GM12891 (cell line): ENCODE results near the gene RBM4B. TPM values are rescaled to one million over a fixed set of nuclear protein-coding genes. Genes with fewer than 3 reads are reported as not detected.
"Not testable (repeated sequence)": the region's sequence is repeated elsewhere in the genome, so short reads cannot be mapped to it uniquely, and the experiment has no call there.

Source experiments
- DNase-seq: peaks from one replicate; pipeline ENCODE4 v3.0.0; 2011; ENCODE audit warnings: low spot score; ENCODE audit not compliant: insufficient read length
- FAIRE-seq: peaks from 2 replicates; lab custom pipeline; 2011; peaks lifted over from hg19 to GRCh38; lab: Jason Lieb, UNC
- PAX5 ChIP-seq: IDR thresholded peaks from 2 replicates; pipeline ENCODE4 v1.6.1; 2011; ENCODE audit warnings: low read length, moderate library complexity, mild to moderate bottlenecking; ENCODE audit not compliant: insufficient read depth, severe bottlenecking
- POLR2A ChIP-seq: IDR thresholded peaks from 2 replicates; pipeline ENCODE4 v1.6.1; 2011; ENCODE audit warnings: low read depth, low read length, control low read depth
- POLR2AphosphoS5 ChIP-seq: IDR thresholded peaks from 2 replicates; pipeline ENCODE4 v1.6.1; 2011; ENCODE audit warnings: low read depth, low read length, control low read depth
- POU2F2 ChIP-seq: IDR thresholded peaks from 2 replicates; pipeline ENCODE4 v1.6.1; 2011; ENCODE audit warnings: low read depth, mild to moderate bottlenecking, control low read depth, low read length, moderate library complexity
- SPI1 ChIP-seq: IDR thresholded peaks from 2 replicates; pipeline ENCODE4 v1.6.1; 2011; ENCODE audit warnings: low read depth, low read length, control low read depth
- TAF1 ChIP-seq: IDR thresholded peaks from 2 replicates; pipeline ENCODE4 v1.6.1; 2011; ENCODE audit warnings: low read depth, low read length, control low read depth
- polyA plus RNA-seq: library from polyadenylated mRNA; unstranded; fragments of >200 nt; gene quantifications from one replicate; pipeline ENCODE4 v1.2.1, GENCODE V29; 2012; ENCODE audit warnings: low read depth, missing spikeins, inconsistent platforms; ENCODE audit not compliant: missing spikeins

RBM4B gene
- polyA plus RNA-seq, result 11.9 TPM

- DNase-seq (peak; percentile 91), FAIRE-seq (peak; percentile 97)
- TF ChIP-seq POLR2AphosphoS5 (peak; percentile 66; the same call in 1 of the 2 replicates), POLR2A (peak; percentile 94), TAF1 (peak; percentile 59), POU2F2 (no peak), SPI1 (no peak), PAX5 (no peak)
Measured at GRCh38 chr11:66677599-66678375, at the start of gene RBM4B. Gene RBM4B (minus strand): TSS chr11:66677887. CDS start chr11:66677079, 808 bp downstream.

GRCh38 chr11:66725647-66726046, 48.0 kb upstream of the RBM4B start:
- no peak for DNase-seq
- TF ChIP-seq TAF1 (no peak), POLR2AphosphoS5 (no peak), PAX5 (no peak), POLR2A (no peak), POU2F2 (no peak), SPI1 (no peak)
- FAIRE-seq, result no peak

- DNase-seq (no peak), FAIRE-seq (no peak)
- no peak for TF ChIP-seq POLR2AphosphoS5
- no peak for TF ChIP-seq POU2F2
- no peak for TF ChIP-seq POLR2A
- no peak for TF ChIP-seq SPI1
- TF ChIP-seq TAF1, result no peak
- TF ChIP-seq PAX5, result no peak
Measured at GRCh38 chr11:66725114-66725513, 47.4 kb upstream of the RBM4B start.

GRCh38 chr11:66724167-66724566, 46.5 kb upstream of the RBM4B start:
- not testable (repeated sequence) for FAIRE-seq, DNase-seq

GRCh38 chr11:66723693-66724092, 46.0 kb upstream of the RBM4B start:
- no peak for TF ChIP-seq SPI1
- no peak for TF ChIP-seq POLR2A
- no peak for TF ChIP-seq TAF1
- no peak for TF ChIP-seq POU2F2
- no peak for TF ChIP-seq PAX5
- no peak for TF ChIP-seq POLR2AphosphoS5
- FAIRE-seq (no peak), DNase-seq (no peak)

GRCh38 chr11:66722745-66723651, 45.3 kb upstream of the RBM4B start:
- DNase-seq, result no peak
- no peak for FAIRE-seq
- TF ChIP-seq SPI1 (no peak), POLR2AphosphoS5 (no peak), TAF1 (no peak), POLR2A (no peak)

- TF ChIP-seq TAF1 (no peak), POLR2A (no peak), POU2F2 (no peak), POLR2AphosphoS5 (no peak), SPI1 (no peak), PAX5 (no peak)
- DNase-seq (no peak), FAIRE-seq (no peak)
Measured at GRCh38 chr11:66721939-66722338, 44.3 kb upstream of the RBM4B start.

- TF ChIP-seq TAF1 (no peak), PAX5 (no peak), POLR2AphosphoS5 (no peak), SPI1 (no peak), POLR2A (no peak), POU2F2 (no peak)
- no peak for FAIRE-seq
Measured at GRCh38 chr11:66720899-66721470, 43.3 kb upstream of the RBM4B start.

More at GRCh38 chr11:66720899-66721470, 43.3 kb upstream of the RBM4B start:
- DNase-seq, result no peak
